K562 (cell line): ENCODE data around the gene LITAF.

Source experiments
- KDM4B ChIP-seq, 2 experiments: fragments of 450-650 bp in 1 of 2; sonication (generic) in 1 of 2; IDR thresholded peaks; 2 replicates each; pipeline ENCODE4 v1.6.1; 2016 to 2017; ENCODE audit warnings: borderline replicate concordance in 2 of 2, antibody characterized with exemption in 1 of 2, low read depth in 1 of 2, mild to moderate bottlenecking in 1 of 2
- NEUROD1 ChIP-seq: fragments of 150-350 bp; IDR thresholded peaks from 2 replicates; pipeline ENCODE4 v1.6.1; 2014; ENCODE audit warnings: borderline replicate concordance, low read length, low read depth; ENCODE audit not compliant: partially characterized antibody
- STAG1 ChIP-seq: sonication (generic); formaldehyde crosslinking; IDR thresholded peaks from 2 replicates; pipeline ENCODE4 v1.5.0; 2020; ENCODE audit warnings: missing genetic modification reagents, borderline replicate concordance
- TF ChIP-seq, protein P1 (sequence below): sonication (generic); formaldehyde crosslinking; IDR thresholded peaks from 2 replicates; pipeline ENCODE4 v1.9.0; 2022; ENCODE audit warnings: mild to moderate bottlenecking, missing genetic modification reagents
- TF ChIP-seq, protein P2 (sequence below): sonication (generic); formaldehyde crosslinking; IDR thresholded peaks from 2 replicates; pipeline ENCODE4 v1.8.1; 2023; ENCODE audit warnings: mild to moderate bottlenecking, missing genetic modification reagents
- TF ChIP-seq, protein P3 (sequence below): sonication (generic); formaldehyde crosslinking; IDR thresholded peaks from 2 replicates; pipeline ENCODE4 v1.9.0; 2022; ENCODE audit warnings: mild to moderate bottlenecking, missing genetic modification reagents
- TF ChIP-seq, protein P4 (sequence below), 2 experiments: fragments of 450-650 bp in 1 of 2; sonication (generic) in 1 of 2; formaldehyde crosslinking in 1 of 2; IDR thresholded peaks in 1 of 2; conservative IDR thresholded peaks in 1 of 2; 2 replicates each; pipeline versions ENCODE4 v1.6.1 to v1.8.1; 2016 to 2023; ENCODE audit warnings: mild to moderate bottlenecking in 2 of 2, moderate library complexity in 2 of 2, inconsistent platforms in 1 of 2, missing genetic modification reagents in 1 of 2
- TF ChIP-seq, protein P5 (sequence below), 3 experiments: IDR thresholded peaks in 2 of 3; conservative IDR thresholded peaks in 1 of 3; 2 replicates each; pipeline ENCODE4 v1.5.1; 2011 to 2012; ENCODE audit warnings: low read length in 3 of 3, mild to moderate bottlenecking in 3 of 3, control low read depth in 2 of 3, improper control_type of control experiment in 1 of 3, inconsistent platforms in 1 of 3, low read depth in 1 of 3, mixed read lengths in 1 of 3, moderate library complexity in 1 of 3; ENCODE audit not compliant: insufficient read depth in 2 of 3

DNA sequence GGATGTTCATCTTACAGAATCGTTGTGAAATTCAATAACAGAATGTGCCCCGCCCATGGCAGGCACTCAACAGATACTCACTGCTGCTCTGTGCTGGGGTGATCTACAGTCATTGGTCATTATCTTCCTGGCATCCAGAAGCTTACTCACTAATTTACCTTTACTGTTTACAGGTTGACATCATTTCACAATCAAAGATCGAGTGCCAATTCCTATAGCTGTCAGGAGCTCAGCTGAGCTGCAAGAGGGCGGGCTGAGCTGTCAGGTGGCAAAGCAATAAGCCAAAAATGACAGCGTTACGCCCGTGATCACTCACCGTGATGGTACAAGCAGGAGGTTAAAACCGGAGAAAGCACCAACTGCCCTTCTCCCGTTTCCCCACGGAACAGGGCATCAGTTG lies 51.2 kb downstream of the LITAF start:
- TF ChIP-seq STAG1 (CRISPR knock-in tag): no peak
- TF ChIP-seq, protein P1, sequence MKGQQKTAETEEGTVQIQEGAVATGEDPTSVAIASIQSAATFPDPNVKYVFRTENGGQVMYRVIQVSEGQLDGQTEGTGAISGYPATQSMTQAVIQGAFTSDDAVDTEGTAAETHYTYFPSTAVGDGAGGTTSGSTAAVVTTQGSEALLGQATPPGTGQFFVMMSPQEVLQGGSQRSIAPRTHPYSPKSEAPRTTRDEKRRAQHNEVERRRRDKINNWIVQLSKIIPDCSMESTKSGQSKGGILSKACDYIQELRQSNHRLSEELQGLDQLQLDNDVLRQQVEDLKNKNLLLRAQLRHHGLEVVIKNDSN (CRISPR knock-in tag): no peak
- TF ChIP-seq, protein P2, sequence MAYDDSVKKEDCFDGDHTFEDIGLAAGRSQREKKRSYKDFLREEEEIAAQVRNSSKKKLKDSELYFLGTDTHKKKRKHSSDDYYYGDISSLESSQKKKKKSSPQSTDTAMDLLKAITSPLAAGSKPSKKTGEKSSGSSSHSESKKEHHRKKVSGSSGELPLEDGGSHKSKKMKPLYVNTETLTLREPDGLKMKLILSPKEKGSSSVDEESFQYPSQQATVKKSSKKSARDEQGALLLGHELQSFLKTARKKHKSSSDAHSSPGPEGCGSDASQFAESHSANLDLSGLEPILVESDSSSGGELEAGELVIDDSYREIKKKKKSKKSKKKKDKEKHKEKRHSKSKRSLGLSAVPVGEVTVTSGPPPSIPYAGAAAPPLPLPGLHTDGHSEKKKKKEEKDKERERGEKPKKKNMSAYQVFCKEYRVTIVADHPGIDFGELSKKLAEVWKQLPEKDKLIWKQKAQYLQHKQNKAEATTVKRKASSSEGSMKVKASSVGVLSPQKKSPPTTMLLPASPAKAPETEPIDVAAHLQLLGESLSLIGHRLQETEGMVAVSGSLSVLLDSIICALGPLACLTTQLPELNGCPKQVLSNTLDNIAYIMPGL (CRISPR knock-in tag): no peak
- TF ChIP-seq KDM4B (IDR thresholded peaks at IDR 0.05; ENCODE audit: borderline replicate concordance in 2 of 2, low read depth in 1 of 2): no peak
- TF ChIP-seq, protein P3, sequence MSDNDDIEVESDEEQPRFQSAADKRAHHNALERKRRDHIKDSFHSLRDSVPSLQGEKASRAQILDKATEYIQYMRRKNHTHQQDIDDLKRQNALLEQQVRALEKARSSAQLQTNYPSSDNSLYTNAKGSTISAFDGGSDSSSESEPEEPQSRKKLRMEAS (CRISPR knock-in tag): no peak
- no peak for TF ChIP-seq NEUROD1
- TF ChIP-seq, protein P4, sequence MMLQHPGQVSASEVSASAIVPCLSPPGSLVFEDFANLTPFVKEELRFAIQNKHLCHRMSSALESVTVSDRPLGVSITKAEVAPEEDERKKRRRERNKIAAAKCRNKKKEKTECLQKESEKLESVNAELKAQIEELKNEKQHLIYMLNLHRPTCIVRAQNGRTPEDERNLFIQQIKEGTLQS (IDR thresholded peaks at IDR 0.05): no peak
- TF ChIP-seq, protein P4 (CRISPR knock-in tag; conservative IDR thresholded peaks at IDR 0.05): no peak
- TF ChIP-seq, protein P5, sequence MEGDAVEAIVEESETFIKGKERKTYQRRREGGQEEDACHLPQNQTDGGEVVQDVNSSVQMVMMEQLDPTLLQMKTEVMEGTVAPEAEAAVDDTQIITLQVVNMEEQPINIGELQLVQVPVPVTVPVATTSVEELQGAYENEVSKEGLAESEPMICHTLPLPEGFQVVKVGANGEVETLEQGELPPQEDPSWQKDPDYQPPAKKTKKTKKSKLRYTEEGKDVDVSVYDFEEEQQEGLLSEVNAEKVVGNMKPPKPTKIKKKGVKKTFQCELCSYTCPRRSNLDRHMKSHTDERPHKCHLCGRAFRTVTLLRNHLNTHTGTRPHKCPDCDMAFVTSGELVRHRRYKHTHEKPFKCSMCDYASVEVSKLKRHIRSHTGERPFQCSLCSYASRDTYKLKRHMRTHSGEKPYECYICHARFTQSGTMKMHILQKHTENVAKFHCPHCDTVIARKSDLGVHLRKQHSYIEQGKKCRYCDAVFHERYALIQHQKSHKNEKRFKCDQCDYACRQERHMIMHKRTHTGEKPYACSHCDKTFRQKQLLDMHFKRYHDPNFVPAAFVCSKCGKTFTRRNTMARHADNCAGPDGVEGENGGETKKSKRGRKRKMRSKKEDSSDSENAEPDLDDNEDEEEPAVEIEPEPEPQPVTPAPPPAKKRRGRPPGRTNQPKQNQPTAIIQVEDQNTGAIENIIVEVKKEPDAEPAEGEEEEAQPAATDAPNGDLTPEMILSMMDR (IDR thresholded peaks at IDR 0.05 in 2 of 3, conservative IDR thresholded peaks at IDR 0.05 in 1 of 3; ENCODE audit: insufficient read depth in 2 of 3, low read depth in 1 of 3, low read length in 3 of 3): no peak
